Stomach (tissue), 4 donors: Measurements from ENCODE around the gene RSL1D1.

Experiments
- CTCF ChIP-seq, 7 experiments: fragments of 450-650 bp in 4 of 7; fragments of 200-600 bp in 3 of 7; sonication (generic) in 3 of 7; IDR thresholded peaks; one replicate each; pipeline ENCODE4 v1.5.1; 2016 to 2019; ENCODE audit warnings: antibody characterized with exemption in 7 of 7, control low read depth in 2 of 7, mild to moderate bottlenecking in 1 of 7
- POLR2A ChIP-seq, 4 donors: fragments of 450-650 bp; IDR thresholded peaks; one replicate each; pipeline ENCODE4 v1.6.1; 2016; ENCODE audit warnings: antibody characterized with exemption in 4 of 4, control low read depth in 2 of 4, mild to moderate bottlenecking in 1 of 4, moderate library complexity in 1 of 4
- POLR2AphosphoS5 ChIP-seq, 3 donors: sonication (generic); formaldehyde crosslinking; IDR thresholded peaks; one replicate each; pipeline ENCODE4 v1.6.1; 2016; ENCODE audit warnings: antibody characterized with exemption in 3 of 3

- TF ChIP-seq POLR2A (IDR thresholded peaks at IDR 0.05) (no peak), CTCF (IDR thresholded peaks at IDR 0.05) (no peak), POLR2AphosphoS5 (IDR thresholded peaks at IDR 0.05) (no peak)
These were observed 19.1 kb upstream of the RSL1D1 start for GRCh38 chr16:11870399-11870798.
